Measurements from ENCODE around the gene FBF1.
"Not testable (repeated sequence)": the region's sequence is repeated elsewhere in the genome, so short reads cannot be mapped to it uniquely, and the experiment has no call there.

FBF1 gene

DNA sequence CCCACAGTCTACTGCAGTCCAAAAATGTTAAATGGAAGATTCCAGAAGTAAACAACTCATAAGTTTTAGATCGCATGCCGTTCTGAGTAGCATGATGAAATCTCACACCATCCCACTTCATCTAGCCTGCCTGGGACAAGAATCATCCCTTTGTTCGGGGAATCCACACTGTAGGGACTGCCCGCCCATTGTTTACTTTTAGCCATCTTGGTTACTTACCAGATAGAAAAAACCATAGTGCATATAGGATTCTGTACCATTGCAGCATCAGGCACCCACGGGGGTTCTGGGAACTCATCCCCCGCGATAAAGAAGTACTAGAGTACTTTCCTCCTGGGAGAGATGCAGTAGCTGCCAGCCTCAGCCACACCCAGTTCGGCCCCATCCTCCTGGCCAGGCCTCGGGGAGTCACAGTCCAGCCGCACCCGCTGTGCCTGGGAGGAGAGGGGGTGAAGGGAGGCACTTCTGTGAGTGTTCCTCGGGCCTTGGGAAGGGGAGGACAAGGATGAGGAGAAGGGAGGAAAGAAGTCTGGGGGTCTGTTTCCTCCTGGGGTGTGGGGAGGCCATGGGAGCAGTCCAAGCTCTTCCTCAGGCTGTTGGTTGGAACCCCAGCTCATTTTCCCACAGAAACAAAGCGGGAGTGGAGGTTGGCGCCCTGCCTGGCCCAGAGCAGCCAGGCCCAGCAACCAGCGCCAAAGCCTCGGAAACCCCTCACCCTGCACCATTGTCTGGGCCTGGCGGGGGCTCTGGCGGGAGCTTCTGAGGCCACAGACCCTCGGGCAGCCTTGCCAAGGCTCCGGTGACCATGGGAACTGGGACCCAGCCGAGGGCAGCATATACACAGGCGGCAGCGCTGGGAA lies 71.3 kb downstream of the FBF1 start:
- DNase-seq (ENCODE audit: low read depth in 1 of 2, low spot score in 1 of 2) = no peak
- in situ Hi-C loops (cut with HindIII; ENCODE audit: low pct_unique_long_range_greater_than_20kb, low sequenced_read_pairs) = no loop called here
- TF ChIP-seq JUND (IDR thresholded peaks at IDR 0.05; ENCODE audit: low read depth) = no peak

DNA sequence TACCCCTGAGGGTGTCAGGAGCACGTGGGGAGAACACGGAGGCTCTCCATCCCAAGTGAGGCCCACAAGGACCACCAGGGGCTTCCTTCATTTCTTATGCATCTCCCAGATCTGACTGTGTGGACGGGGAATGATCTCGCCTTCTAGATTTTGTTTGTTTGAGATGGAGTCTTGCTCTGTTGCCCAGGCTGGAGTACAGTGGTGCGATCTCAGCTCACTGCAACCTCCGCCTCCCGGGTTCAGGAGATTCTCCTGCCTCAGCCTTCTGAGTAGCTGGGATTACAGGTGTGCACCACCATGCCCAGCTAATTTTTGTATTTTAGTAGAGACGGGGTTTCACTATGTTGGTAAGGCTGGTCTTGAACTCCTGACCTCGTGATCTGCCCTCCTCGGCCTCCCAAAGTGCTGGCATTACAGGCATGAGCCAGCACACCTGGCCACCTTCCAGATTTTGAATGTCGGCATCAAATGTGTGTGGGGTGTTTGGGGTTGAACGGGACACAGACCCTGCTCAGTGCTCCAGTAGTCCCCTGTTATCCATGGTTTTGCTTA lies 72.0 kb downstream of the FBF1 start:
- in situ Hi-C loops (cut with HindIII; ENCODE audit: low pct_unique_long_range_greater_than_20kb, low sequenced_read_pairs); DNase-seq (ENCODE audit: low read depth in 1 of 2, low spot score in 1 of 2): not testable (repeated sequence)

DNA sequence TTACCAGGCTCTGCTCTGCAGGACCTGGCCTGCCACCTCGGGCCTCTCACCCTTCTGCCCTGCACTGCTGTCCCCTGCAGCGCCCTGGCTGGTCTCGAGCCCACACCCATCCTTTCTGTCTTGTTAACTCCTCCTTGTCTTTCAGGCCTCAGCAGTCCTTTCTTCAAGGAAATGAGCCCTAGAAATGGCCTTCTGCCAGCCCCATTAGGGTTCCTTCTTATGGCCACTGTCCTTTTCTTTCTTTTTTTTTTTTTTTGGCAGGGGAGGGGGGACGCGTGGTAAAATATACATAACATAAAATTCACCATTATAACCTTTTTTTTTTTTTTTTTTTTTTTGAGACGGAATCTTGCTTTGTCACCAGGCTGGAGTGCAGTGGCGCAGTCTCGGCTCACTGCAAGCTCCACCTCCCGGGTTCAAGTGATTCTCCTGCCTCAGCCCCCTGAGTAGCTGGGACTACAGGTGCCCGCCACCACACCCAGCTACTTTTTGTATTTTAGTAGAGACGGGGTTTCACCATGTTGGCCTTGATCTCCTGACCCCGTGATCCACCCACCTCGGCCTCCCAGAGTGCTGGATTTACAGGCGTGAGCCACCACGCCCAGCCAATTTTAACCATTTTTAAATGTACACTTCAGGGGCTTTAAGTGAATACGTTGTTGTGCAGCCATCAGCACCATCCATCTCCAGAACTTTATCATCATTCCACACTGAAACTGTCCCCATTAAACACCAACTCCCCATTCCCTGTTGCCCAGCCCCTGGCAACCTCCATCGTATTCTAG lies 75.2 kb downstream of the FBF1 start:
- in situ Hi-C loops (cut with HindIII; ENCODE audit: low pct_unique_long_range_greater_than_20kb, low sequenced_read_pairs); DNase-seq (ENCODE audit: low read depth in 1 of 2, low spot score in 1 of 2): not testable (repeated sequence)

DNA sequence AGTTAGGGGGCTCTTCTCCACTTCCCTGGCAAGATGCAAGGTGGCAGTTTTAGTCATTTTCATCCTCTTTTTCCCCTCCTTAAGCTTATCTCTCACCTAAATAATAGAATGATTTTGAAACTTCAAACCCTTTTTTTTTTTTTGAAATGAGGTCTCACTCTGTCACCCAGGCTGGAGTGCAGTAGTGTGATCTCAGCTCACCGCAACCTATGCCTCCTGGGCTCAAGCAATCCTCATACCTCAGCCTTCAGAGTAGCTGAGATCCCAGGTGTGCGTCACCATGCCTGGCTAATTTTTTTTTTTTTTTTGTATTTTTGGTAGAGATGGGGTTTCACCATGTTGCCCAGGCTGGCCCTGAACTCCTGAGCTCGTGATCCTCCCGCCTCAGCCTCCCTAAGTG lies 76.0 kb downstream of the FBF1 start:
- in situ Hi-C loops (cut with HindIII; ENCODE audit: low pct_unique_long_range_greater_than_20kb, low sequenced_read_pairs); DNase-seq (ENCODE audit: low read depth in 1 of 2, low spot score in 1 of 2): not testable (repeated sequence)

DNA sequence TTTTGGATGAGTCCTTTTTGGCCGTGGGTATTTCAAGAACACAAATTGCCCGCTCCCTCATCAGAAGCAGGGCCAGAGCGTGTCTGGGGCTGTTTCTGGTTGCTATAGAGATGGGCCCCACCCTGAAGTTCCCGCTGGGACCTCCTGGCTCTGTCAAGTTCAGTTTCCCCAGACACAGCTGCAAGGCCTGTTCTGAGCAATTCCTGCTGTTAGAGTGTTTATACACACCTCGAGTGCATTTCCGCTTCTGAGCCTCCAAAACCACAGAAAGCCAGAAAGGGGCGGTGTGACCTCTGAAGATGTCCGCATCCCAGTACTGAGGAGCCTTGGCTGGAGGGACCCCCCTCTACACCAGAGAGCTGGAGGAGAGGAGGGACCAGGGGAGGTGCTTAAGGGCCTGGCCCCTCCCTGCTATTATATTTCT lies 76.4 kb downstream of the FBF1 start:
- DNase-seq (ENCODE audit: low read depth in 1 of 2, low spot score in 1 of 2) = no peak
- TF ChIP-seq JUND (IDR thresholded peaks at IDR 0.05; ENCODE audit: low read depth) = no peak
- in situ Hi-C loops (cut with HindIII; ENCODE audit: low pct_unique_long_range_greater_than_20kb, low sequenced_read_pairs) = no loop called here

DNA sequence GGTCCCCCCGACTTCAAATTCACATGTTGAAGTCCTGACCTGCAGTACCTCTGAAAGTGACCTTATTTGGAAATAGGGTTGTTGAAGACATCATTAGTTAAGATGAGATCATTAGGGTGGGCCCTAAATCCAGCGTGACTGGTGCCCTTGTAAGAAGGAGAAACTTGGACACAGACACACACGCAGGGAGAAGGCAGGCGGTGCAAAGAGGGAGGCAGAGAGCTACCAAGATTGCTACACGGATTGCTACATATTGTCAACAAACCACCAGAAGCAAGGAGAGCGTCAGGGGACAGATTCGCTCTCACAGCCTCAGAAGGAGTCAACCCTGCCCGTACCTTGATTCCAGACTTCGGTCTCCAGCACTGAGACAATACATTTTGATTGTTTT lies 78.9 kb downstream of the FBF1 start:
- DNase-seq (ENCODE audit: low read depth in 1 of 2, low spot score in 1 of 2) = no peak
- in situ Hi-C loops (cut with HindIII; ENCODE audit: low pct_unique_long_range_greater_than_20kb, low sequenced_read_pairs) = no loop called here
- no peak for TF ChIP-seq JUND (IDR thresholded peaks at IDR 0.05; ENCODE audit: low read depth)
